Uterus (tissue), 2 donors: ENCODE data around the gene MACC1.
"Not testable (repeated sequence)": the region's sequence is repeated elsewhere in the genome, so short reads cannot be mapped to it uniquely, and the experiment has no call there.

Experiments used
- CTCF ChIP-seq, 4 experiments: fragments of 200-600 bp in 2 of 4; fragments of 450-650 bp in 2 of 4; sonication (generic) in 2 of 4; IDR thresholded peaks; one replicate each; pipeline ENCODE4 v1.5.1; 2016 to 2019; ENCODE audit warnings: antibody characterized with exemption in 4 of 4, mild to moderate bottlenecking in 2 of 4, moderate library complexity in 1 of 4
- POLR2A ChIP-seq, 2 donors: fragments of 450-650 bp; IDR thresholded peaks; one replicate each; pipeline ENCODE4 v1.6.1; 2016; ENCODE audit warnings: antibody characterized with exemption in 2 of 2, mild to moderate bottlenecking in 1 of 2, moderate library complexity in 1 of 2

- not testable (repeated sequence) for TF ChIP-seq CTCF, POLR2A (IDR thresholded peaks at IDR 0.05)
Observed at GRCh38 chr7:20124087-20124486, 93.1 kb downstream of the MACC1 start.
